ENCODE measurements around the gene SLC35A5.

- TF ChIP-seq CTCF (IDR thresholded peaks at IDR 0.05 in 8 of 11, conservative IDR thresholded peaks at IDR 0.05 in 3 of 11) = no peak
- no peak for TF ChIP-seq POLR2AphosphoS5 (IDR thresholded peaks at IDR 0.05)
- TF ChIP-seq POLR2A (IDR thresholded peaks at IDR 0.05) = no peak
Observed at GRCh38 chr3:112583105-112583504, 21.3 kb downstream of the SLC35A5 start.
